ENCODE results near the gene TSPAN3. TPM values are rescaled to one million over a fixed set of nuclear protein-coding genes. Genes with fewer than 3 reads are reported as not detected.

TSPAN3 gene
- total and polyA plus RNA-seq, 7 donors, result 146 to 330 (median 210) TPM

- no peak for TF ChIP-seq CTCF (IDR thresholded peaks at IDR 0.05)
- Histone ChIP-seq H3K4me3 (no peak overlapping the region), H3K4me1 (peaks cover 8% of the 10 kb centered on the region), H3K27ac (no peak overlapping the region), H3K9me3 (no peaks in the 10 kb centered on the region), H3K27me3 (ENCODE audit: insufficient read depth in 3 of 3, low read length in 2 of 3) (no peaks in the 10 kb centered on the region), H3K36me3 (ENCODE audit: insufficient read depth in 1 of 2, low read depth in 1 of 2) (no peaks in the 10 kb centered on the region)
- DNase-seq (no peak), ATAC-seq (no peak)
- WGBS, 3 donors, result 65 to 82% (median 68%) methylated on average over 2 of the region's 2 CpGs
- intact Hi-C loops (cut with DNase I), result loop anchor here (5.0 kb wide), 2 partner anchors 37 to 42 kb away; no protein-coding TSS in a partner anchor
Measured at GRCh38 chr15:77074350-77074749, 3.4 kb upstream of the TSPAN3 start.

- no peak for ATAC-seq
- no peaks in the 10 kb centered on the region for H3K9me3 ChIP-seq
- H3K27ac ChIP-seq, result peak overlapping the region; percentile 96
- DNase-seq, result no peak
- H3K36me3 ChIP-seq (ENCODE audit: insufficient read depth in 1 of 2, low read depth in 1 of 2), result no peaks in the 10 kb centered on the region
- no peak for TF ChIP-seq CTCF (IDR thresholded peaks at IDR 0.05)
- intact Hi-C loops (cut with DNase I), result loop anchor here (5.0 kb wide), 2 partner anchors 34 to 39 kb away; no protein-coding TSS in a partner anchor
- H3K4me1 ChIP-seq, result peaks cover 31% of the 10 kb centered on the region
- 83 to 88% (median 85%) methylated on average over 15 of the region's 15 CpGs for WGBS, 3 donors
- peak overlapping the region; percentile 94 for H3K4me3 ChIP-seq
- H3K27me3 ChIP-seq (ENCODE audit: insufficient read depth in 3 of 3, low read length in 2 of 3), result no peaks in the 10 kb centered on the region
Measured at GRCh38 chr15:77071305-77072223, 655 bp upstream of the TSPAN3 start.

GRCh38 chr15:77070180-77070494, 772 bp downstream of the TSPAN3 start:
- H3K36me3 ChIP-seq (ENCODE audit: insufficient read depth in 1 of 2, low read depth in 1 of 2), result no peaks in the 10 kb centered on the region
- ATAC-seq (no peak), DNase-seq (no peak)
- no peak for TF ChIP-seq CTCF (IDR thresholded peaks at IDR 0.05)
- 1% methylated on average over 18 of the region's 18 CpGs for WGBS, 3 donors
- H3K27ac ChIP-seq, result peak overlapping the region; percentile 96
- intact Hi-C loops (cut with DNase I), result loop anchor here (5.0 kb wide), 2 partner anchors 33 to 38 kb away; no protein-coding TSS in a partner anchor
- no peaks in the 10 kb centered on the region for H3K9me3 ChIP-seq
- H3K4me1 ChIP-seq, result peaks cover 37% of the 10 kb centered on the region
- peak overlapping the region; percentile 94 for H3K4me3 ChIP-seq
- H3K27me3 ChIP-seq (ENCODE audit: insufficient read depth in 3 of 3, low read length in 2 of 3), result no peaks in the 10 kb centered on the region

- H3K27ac ChIP-seq, result peak overlapping the region; percentile 96
Measured at GRCh38 chr15:77069521-77070121, 1.3 kb downstream of the TSPAN3 start.

More at GRCh38 chr15:77069521-77070121, 1.3 kb downstream of the TSPAN3 start:
- H3K36me3 ChIP-seq (ENCODE audit: insufficient read depth in 1 of 2, low read depth in 1 of 2), result no peaks in the 10 kb centered on the region
- ATAC-seq (peak; percentile 27 to 51 (median 44)), DNase-seq (no peak)
- WGBS, 3 donors, result 7 to 11% (median 9%) methylated on average over 13 of the region's 13 CpGs
- H3K27me3 ChIP-seq (ENCODE audit: insufficient read depth in 3 of 3, low read length in 2 of 3), result no peaks in the 10 kb centered on the region
- TF ChIP-seq CTCF (IDR thresholded peaks at IDR 0.05), result no peak
- peak overlapping the region; percentile 94 for H3K4me3 ChIP-seq
- peaks cover 42% of the 10 kb centered on the region for H3K4me1 ChIP-seq
- no peaks in the 10 kb centered on the region for H3K9me3 ChIP-seq
- intact Hi-C loops (cut with DNase I), result loop anchor here (5.0 kb wide), 2 partner anchors 32 to 37 kb away; no protein-coding TSS in a partner anchor

All from psoas muscle (tissue), 8 donors.